ENCODE results near the gene SYT7.

DNA sequence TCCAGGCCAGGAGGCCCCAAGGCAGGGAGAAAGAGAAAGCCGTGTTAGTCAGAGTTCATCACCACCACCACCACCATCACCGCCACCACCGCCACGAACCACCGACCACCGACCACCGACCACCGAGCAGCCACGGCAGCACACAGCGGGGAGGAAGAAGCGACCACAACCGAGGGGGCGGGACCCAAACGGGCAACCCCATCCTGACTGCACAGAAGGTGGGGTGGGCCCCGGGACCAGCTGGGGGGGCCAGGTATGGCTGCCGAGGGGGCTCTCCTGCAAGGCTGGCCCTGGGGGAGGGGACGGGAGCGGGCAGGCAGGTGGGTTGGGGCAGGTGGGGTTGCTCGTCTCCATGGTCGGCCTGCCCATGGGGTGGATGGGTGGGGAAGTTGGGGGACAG, 34.2 kb downstream of the SYT7 start:
- TF ChIP-seq, protein P1, sequence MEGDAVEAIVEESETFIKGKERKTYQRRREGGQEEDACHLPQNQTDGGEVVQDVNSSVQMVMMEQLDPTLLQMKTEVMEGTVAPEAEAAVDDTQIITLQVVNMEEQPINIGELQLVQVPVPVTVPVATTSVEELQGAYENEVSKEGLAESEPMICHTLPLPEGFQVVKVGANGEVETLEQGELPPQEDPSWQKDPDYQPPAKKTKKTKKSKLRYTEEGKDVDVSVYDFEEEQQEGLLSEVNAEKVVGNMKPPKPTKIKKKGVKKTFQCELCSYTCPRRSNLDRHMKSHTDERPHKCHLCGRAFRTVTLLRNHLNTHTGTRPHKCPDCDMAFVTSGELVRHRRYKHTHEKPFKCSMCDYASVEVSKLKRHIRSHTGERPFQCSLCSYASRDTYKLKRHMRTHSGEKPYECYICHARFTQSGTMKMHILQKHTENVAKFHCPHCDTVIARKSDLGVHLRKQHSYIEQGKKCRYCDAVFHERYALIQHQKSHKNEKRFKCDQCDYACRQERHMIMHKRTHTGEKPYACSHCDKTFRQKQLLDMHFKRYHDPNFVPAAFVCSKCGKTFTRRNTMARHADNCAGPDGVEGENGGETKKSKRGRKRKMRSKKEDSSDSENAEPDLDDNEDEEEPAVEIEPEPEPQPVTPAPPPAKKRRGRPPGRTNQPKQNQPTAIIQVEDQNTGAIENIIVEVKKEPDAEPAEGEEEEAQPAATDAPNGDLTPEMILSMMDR (tag by site-specific recombination; IDR thresholded peaks at IDR 0.05) = no peak
- TF ChIP-seq YY1 (tag by site-specific recombination; IDR thresholded peaks at IDR 0.05) (no peak), KLF1 (tag by site-specific recombination; IDR thresholded peaks at IDR 0.05) (no peak), ZNF19 (tag by site-specific recombination; IDR thresholded peaks at IDR 0.05; ENCODE audit: low read depth) (no peak), ZNF558 (tag by site-specific recombination; IDR thresholded peaks at IDR 0.05) (no peak)
